Panc1 (cell line): ENCODE results near the gene PCNT. TPM values are rescaled to one million over a fixed set of nuclear protein-coding genes. Genes with fewer than 3 reads are reported as not detected.

Experiments used
- ATAC-seq: fragments of 200-7000 bp; cut with Tn5 transposase; 2 replicates; pipeline ENCODE4 v1.9.1; 2020; ENCODE audit warnings: mild to moderate bottlenecking, moderate library complexity
- BruUV-seq: library from RNA; stranded (reverse); fragments of 400-500 nt; replicated peaks from 2 replicates; lab custom pipeline; 2021; lab: Mats Ljungman, UMichigan
- CTCF ChIA-PET: fragments of 300-600 bp; sonication (Branson Sonifier 250); formaldehyde crosslinking; loops from one replicate; lab custom pipeline; 2022; ENCODE audit warnings: antibody characterized with exemption; lab: Charles Lee
- POLR2A ChIA-PET: fragments of 300-600 bp; sonication (Branson Sonifier 250); formaldehyde crosslinking; loops from one replicate; lab custom pipeline; 2022; ENCODE audit warnings: antibody characterized with exemption; lab: Charles Lee
- DNase-seq: peaks from one replicate; pipeline ENCODE4 v3.0.0-alpha.2; 2010; ENCODE audit warnings: low read depth, low spot score
- H3K27ac ChIP-seq: 2 replicates; pipeline ENCODE4 v1.5.1; 2011; ENCODE audit warnings: mild to moderate bottlenecking, low read length, inconsistent platforms
- H3K27me3 ChIP-seq: fragments of 200-500 bp; sonication (Bioruptor generic); 2 replicates; pipeline ENCODE4 v1.6.0; 2014; ENCODE audit warnings: low read length, inconsistent platforms; ENCODE audit not compliant: control insufficient read depth, insufficient read depth
- H3K36me3 ChIP-seq: fragments of 200-500 bp; sonication (Bioruptor generic); 2 replicates; pipeline ENCODE4 v1.5.1; 2014; ENCODE audit warnings: inconsistent platforms, mild to moderate bottlenecking, low read length, moderate library complexity; ENCODE audit not compliant: control insufficient read depth, insufficient read depth
- H3K4me1 ChIP-seq: 2 replicates; pipeline ENCODE4 v1.5.1; 2011; ENCODE audit warnings: inconsistent platforms, mild to moderate bottlenecking, low read length, moderate library complexity; ENCODE audit not compliant: control insufficient read depth, insufficient read depth
- H3K4me3 ChIP-seq, 2 experiments: 2 replicates each; pipeline ENCODE4 v1.5.1; 2011 to 2012; ENCODE audit warnings: low read depth in 2 of 2, low read length in 2 of 2, mild to moderate bottlenecking in 2 of 2, inconsistent platforms in 1 of 2, moderate library complexity in 1 of 2
- H3K9me3 ChIP-seq: fragments of 200-500 bp; sonication (Bioruptor generic); 2 replicates; pipeline ENCODE4 v1.5.1; 2014; ENCODE audit warnings: low read depth, mild to moderate bottlenecking, inconsistent platforms, low read length, moderate library complexity; ENCODE audit not compliant: control insufficient read depth, insufficient read depth
- POLR2AphosphoS5 ChIP-seq: IDR thresholded peaks from 2 replicates; pipeline ENCODE4 v1.6.1; 2012; ENCODE audit warnings: mild to moderate bottlenecking, low read depth, low read length, moderate library complexity
- SIN3A ChIP-seq: IDR thresholded peaks from 2 replicates; pipeline ENCODE4 v1.6.1; 2012; ENCODE audit warnings: low read depth, mild to moderate bottlenecking, low read length, moderate library complexity, borderline replicate concordance; ENCODE audit not compliant: insufficient read depth
- TCF7L2 ChIP-seq: IDR thresholded peaks from 2 replicates; pipeline ENCODE4 v1.6.1; 2011; ENCODE audit warnings: mild to moderate bottlenecking, low read depth, low read length, inconsistent platforms
- in situ Hi-C: cut with HindIII; loops from 2 replicates; pipeline ENCODE4 v1.10.0; 2016; ENCODE audit warnings: low sequenced_read_pairs, low pct_unique_long_range_greater_than_20kb
- intact Hi-C: fragments of 100-400 bp; cut with micrococcal nuclease; formaldehyde crosslinking; loops from one replicate; pipeline ENCODE4 v1.10.0; 2022; ENCODE audit not compliant: unreplicated experiment
- total RNA-seq: library from RNA; stranded (reverse); gene quantifications from one replicate; pipeline ENCODE4 v1.2.1, GENCODE V29; 2021; ENCODE audit not compliant: unreplicated experiment
- TF ChIP-seq, protein P1 (sequence below), 2 experiments: IDR thresholded peaks; 2 replicates each; pipeline ENCODE4 v1.6.1; 2011 to 2012; ENCODE audit warnings: low read depth in 2 of 2, control low read depth in 1 of 2, low read length in 1 of 2, mild to moderate bottlenecking in 1 of 2, moderate library complexity in 1 of 2; ENCODE audit not compliant: insufficient read depth in 1 of 2
- TF ChIP-seq, protein P2 (sequence below): fragments of 450-650 bp; IDR thresholded peaks from 2 replicates; pipeline ENCODE4 v1.5.1; 2017; ENCODE audit warnings: mild to moderate bottlenecking

PCNT gene
- total RNA-seq, 1 experiment from 2014 or later, result 44.3 TPM

- ATAC-seq (no peak), DNase-seq (no peak)
- Histone ChIP-seq H3K27ac (no peak overlapping the region), H3K27me3 (no peaks in the 10 kb centered on the region), H3K9me3 (no peaks in the 10 kb centered on the region), H3K4me1 (no peaks in the 10 kb centered on the region), H3K36me3 (no peaks in the 10 kb centered on the region), H3K4me3 (no peak overlapping the region)
- intact Hi-C loops, result no loop called here
- ChIA-PET POLR2A (no interaction called here), CTCF (no interaction called here)
- BruUV-seq, result no TSS peak
- no peak for TF ChIP-seq SIN3A
- TF ChIP-seq TCF7L2, result no peak
- TF ChIP-seq, protein P1, sequence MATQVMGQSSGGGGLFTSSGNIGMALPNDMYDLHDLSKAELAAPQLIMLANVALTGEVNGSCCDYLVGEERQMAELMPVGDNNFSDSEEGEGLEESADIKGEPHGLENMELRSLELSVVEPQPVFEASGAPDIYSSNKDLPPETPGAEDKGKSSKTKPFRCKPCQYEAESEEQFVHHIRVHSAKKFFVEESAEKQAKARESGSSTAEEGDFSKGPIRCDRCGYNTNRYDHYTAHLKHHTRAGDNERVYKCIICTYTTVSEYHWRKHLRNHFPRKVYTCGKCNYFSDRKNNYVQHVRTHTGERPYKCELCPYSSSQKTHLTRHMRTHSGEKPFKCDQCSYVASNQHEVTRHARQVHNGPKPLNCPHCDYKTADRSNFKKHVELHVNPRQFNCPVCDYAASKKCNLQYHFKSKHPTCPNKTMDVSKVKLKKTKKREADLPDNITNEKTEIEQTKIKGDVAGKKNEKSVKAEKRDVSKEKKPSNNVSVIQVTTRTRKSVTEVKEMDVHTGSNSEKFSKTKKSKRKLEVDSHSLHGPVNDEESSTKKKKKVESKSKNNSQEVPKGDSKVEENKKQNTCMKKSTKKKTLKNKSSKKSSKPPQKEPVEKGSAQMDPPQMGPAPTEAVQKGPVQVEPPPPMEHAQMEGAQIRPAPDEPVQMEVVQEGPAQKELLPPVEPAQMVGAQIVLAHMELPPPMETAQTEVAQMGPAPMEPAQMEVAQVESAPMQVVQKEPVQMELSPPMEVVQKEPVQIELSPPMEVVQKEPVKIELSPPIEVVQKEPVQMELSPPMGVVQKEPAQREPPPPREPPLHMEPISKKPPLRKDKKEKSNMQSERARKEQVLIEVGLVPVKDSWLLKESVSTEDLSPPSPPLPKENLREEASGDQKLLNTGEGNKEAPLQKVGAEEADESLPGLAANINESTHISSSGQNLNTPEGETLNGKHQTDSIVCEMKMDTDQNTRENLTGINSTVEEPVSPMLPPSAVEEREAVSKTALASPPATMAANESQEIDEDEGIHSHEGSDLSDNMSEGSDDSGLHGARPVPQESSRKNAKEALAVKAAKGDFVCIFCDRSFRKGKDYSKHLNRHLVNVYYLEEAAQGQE (IDR thresholded peaks at IDR 0.05; ENCODE audit: insufficient read depth in 1 of 2, low read depth in 2 of 2, low read length in 1 of 2), result no peak
- TF ChIP-seq, protein P2, sequence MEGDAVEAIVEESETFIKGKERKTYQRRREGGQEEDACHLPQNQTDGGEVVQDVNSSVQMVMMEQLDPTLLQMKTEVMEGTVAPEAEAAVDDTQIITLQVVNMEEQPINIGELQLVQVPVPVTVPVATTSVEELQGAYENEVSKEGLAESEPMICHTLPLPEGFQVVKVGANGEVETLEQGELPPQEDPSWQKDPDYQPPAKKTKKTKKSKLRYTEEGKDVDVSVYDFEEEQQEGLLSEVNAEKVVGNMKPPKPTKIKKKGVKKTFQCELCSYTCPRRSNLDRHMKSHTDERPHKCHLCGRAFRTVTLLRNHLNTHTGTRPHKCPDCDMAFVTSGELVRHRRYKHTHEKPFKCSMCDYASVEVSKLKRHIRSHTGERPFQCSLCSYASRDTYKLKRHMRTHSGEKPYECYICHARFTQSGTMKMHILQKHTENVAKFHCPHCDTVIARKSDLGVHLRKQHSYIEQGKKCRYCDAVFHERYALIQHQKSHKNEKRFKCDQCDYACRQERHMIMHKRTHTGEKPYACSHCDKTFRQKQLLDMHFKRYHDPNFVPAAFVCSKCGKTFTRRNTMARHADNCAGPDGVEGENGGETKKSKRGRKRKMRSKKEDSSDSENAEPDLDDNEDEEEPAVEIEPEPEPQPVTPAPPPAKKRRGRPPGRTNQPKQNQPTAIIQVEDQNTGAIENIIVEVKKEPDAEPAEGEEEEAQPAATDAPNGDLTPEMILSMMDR, result no peak
- TF ChIP-seq POLR2AphosphoS5, result no peak
- in situ Hi-C loops, result no loop called here
Observed at GRCh38 chr21:46381541-46381940, 57.6 kb downstream of the PCNT start.

DNA sequence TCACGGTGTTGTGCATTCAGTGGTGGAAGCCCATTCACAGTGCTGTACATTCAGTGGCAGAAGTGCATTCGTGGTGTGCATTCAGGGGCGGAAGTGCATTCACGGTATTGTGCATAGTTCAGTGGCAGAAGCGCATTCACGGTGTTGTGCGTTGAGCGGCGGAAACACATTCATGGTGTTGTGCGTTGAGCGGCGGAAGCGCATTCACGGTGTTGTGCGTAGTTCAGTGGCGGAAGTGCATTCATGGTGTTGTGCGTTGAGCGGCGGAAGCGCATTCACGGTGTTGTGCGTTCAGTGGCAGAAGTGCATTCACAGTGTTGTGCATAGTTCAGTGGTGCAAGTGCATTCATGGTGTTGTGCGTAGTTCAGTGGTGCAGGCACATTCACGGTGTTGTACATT, 60.6 kb downstream of the PCNT start:
- no TSS peak for BruUV-seq
- in situ Hi-C loops, result no loop called here

More for the DNA sequence above, 60.6 kb downstream of the PCNT start:
- TF ChIP-seq TCF7L2 (no peak), SIN3A (no peak), POLR2AphosphoS5 (no peak)
- TF ChIP-seq, protein P1 (IDR thresholded peaks at IDR 0.05; ENCODE audit: insufficient read depth in 1 of 2, low read depth in 2 of 2, low read length in 1 of 2), result no peak
- TF ChIP-seq, protein P2, result no peak
- no peaks in the 10 kb centered on the region for H3K36me3 ChIP-seq
- no peak overlapping the region for H3K4me3 ChIP-seq
- intact Hi-C loops, result no loop called here
- ChIA-PET CTCF (no interaction called here), POLR2A (no interaction called here)
- H3K27me3 ChIP-seq, result no peaks in the 10 kb centered on the region
- H3K4me1 ChIP-seq, result no peaks in the 10 kb centered on the region
- ATAC-seq (no peak), DNase-seq (no peak)
- no peak overlapping the region for H3K27ac ChIP-seq
- no peaks in the 10 kb centered on the region for H3K9me3 ChIP-seq
